IMR-90 (cell line): Measurements from ENCODE around the gene SIGLEC7. TPM values are rescaled to one million over a fixed set of nuclear protein-coding genes. Genes with fewer than 3 reads are reported as not detected.

Experiments used
- ATAC-seq: fragments of 200-7000 bp; cut with Tn5 transposase; 2 replicates; pipeline ENCODE4 v1.9.1; 2020; ENCODE audit warnings: low read depth, mild to moderate bottlenecking, moderate library complexity
- BruUV-seq: library from RNA; stranded (reverse); fragments of 400-500 nt; replicated peaks from 2 replicates; lab custom pipeline; 2021; lab: Mats Ljungman, UMichigan
- CTCF ChIA-PET: fragments of 300-600 bp; formaldehyde crosslinking; extraction: SDS; loops from one replicate; lab custom pipeline; 2021; ENCODE audit warnings: antibody characterized with exemption; lab: Yijun Ruan, JAX
- POLR2A ChIA-PET: fragments of 300-600 bp; sonication (Branson Sonifier 250); formaldehyde crosslinking; loops from one replicate; lab custom pipeline; 2022; ENCODE audit warnings: antibody characterized with exemption; ENCODE audit not compliant: unreplicated experiment; lab: Charles Lee
- DNase-seq: peaks from one replicate; pipeline ENCODE4 v3.0.0; 2013
- H2AFZ ChIP-seq: replicated peaks from 2 replicates; pipeline ENCODE3; 2013; ENCODE audit warnings: low read length, mild to moderate bottlenecking; ENCODE audit not compliant: poor library complexity
- H2AK5ac ChIP-seq: 2 replicates; pipeline ENCODE4 v1.6.1; 2013; ENCODE audit warnings: low read depth, low read length, inconsistent platforms
- H2AK9ac ChIP-seq: replicated peaks from 2 replicates; pipeline ENCODE3; 2013; ENCODE audit warnings: mild to moderate bottlenecking, low read depth, low read length, moderate library complexity; ENCODE audit not compliant: poor library complexity
- H2BK120ac ChIP-seq: 2 replicates; pipeline ENCODE4 v1.6.1; 2013; ENCODE audit warnings: low read depth, low read length, inconsistent platforms
- H2BK15ac ChIP-seq: 3 replicates; pipeline ENCODE4 v1.6.1; 2013; ENCODE audit warnings: low read depth, low read length, inconsistent platforms
- H2BK20ac ChIP-seq: 2 replicates; pipeline ENCODE4 v1.6.1; 2013; ENCODE audit warnings: low read depth, mild to moderate bottlenecking, inconsistent platforms, low read length, moderate library complexity
- H2BK5ac ChIP-seq: 2 replicates; pipeline ENCODE4 v1.6.1; 2013; ENCODE audit warnings: mild to moderate bottlenecking, low read depth, low read length, inconsistent platforms; ENCODE audit not compliant: poor library complexity, severe bottlenecking
- H3K14ac ChIP-seq: replicated peaks from 2 replicates; pipeline ENCODE4 v1.6.1; 2013; ENCODE audit warnings: low read depth, low read length, inconsistent platforms
- H3K18ac ChIP-seq: 2 replicates; pipeline ENCODE4 v1.6.1; 2013; ENCODE audit warnings: low read depth, low read length, control low read depth
- H3K23ac ChIP-seq: 2 replicates; pipeline ENCODE4 v1.6.1; 2013; ENCODE audit warnings: low read depth, low read length, inconsistent platforms
- H3K27ac ChIP-seq: 2 replicates; pipeline ENCODE4 v1.5.1; 2013; ENCODE audit warnings: mild to moderate bottlenecking, control low read depth, low read length; ENCODE audit not compliant: insufficient read depth
- H3K27me3 ChIP-seq: 2 replicates; pipeline ENCODE4 v1.6.1; 2013; ENCODE audit warnings: low read length; ENCODE audit not compliant: control insufficient read depth, insufficient read depth
- H3K36me3 ChIP-seq: 2 replicates; pipeline ENCODE4 v1.6.1; 2013; ENCODE audit warnings: low read length, mixed read lengths; ENCODE audit not compliant: control insufficient read depth, insufficient read depth
- H3K4ac ChIP-seq: 2 replicates; pipeline ENCODE4 v1.6.1; 2013; ENCODE audit warnings: low read depth, low read length, inconsistent platforms
- H3K4me1 ChIP-seq: 2 replicates; pipeline ENCODE4 v1.6.1; 2013; ENCODE audit warnings: low read length, mixed read lengths; ENCODE audit not compliant: control insufficient read depth, insufficient read depth
- H3K4me2 ChIP-seq: 2 replicates; pipeline ENCODE4 v1.6.1; 2013; ENCODE audit warnings: low read depth, mild to moderate bottlenecking, control low read depth, low read length, moderate library complexity
- H3K4me3 ChIP-seq: 2 replicates; pipeline ENCODE4 v1.5.1; 2013; ENCODE audit warnings: low read depth, mild to moderate bottlenecking, control low read depth, low read length, moderate library complexity; ENCODE audit not compliant: insufficient read depth
- H3K56ac ChIP-seq: 2 replicates; pipeline ENCODE4 v1.6.1; 2013; ENCODE audit warnings: low read length, inconsistent platforms; ENCODE audit not compliant: insufficient read depth; ENCODE audit errors: extremely low read depth
- H3K79me1 ChIP-seq, 2 experiments: 2 replicates each; pipeline ENCODE4 v1.6.1; 2013; ENCODE audit warnings: low read length in 2 of 2, inconsistent platforms in 1 of 2, low read depth in 1 of 2
- H3K9ac ChIP-seq: 2 replicates; pipeline ENCODE4 v1.6.1; 2013; ENCODE audit warnings: low read depth, low read length, control low read depth
- H3K9me1 ChIP-seq: 2 replicates; pipeline ENCODE4 v1.6.1; 2013; ENCODE audit warnings: low read length, inconsistent platforms; ENCODE audit not compliant: insufficient read depth
- H3K9me3 ChIP-seq: 2 replicates; pipeline ENCODE4 v1.6.1; 2013; ENCODE audit warnings: low read length; ENCODE audit not compliant: control insufficient read depth, insufficient read depth
- H4K20me1 ChIP-seq: 2 replicates; pipeline ENCODE4 v1.6.1; 2013; ENCODE audit warnings: low read length, inconsistent platforms; ENCODE audit not compliant: insufficient read depth
- H4K5ac ChIP-seq: 2 replicates; pipeline ENCODE4 v1.6.1; 2013; ENCODE audit warnings: mild to moderate bottlenecking, low read depth, low read length, control low read depth
- H4K8ac ChIP-seq, 2 experiments: 2 replicates each; pipeline ENCODE4 v1.6.1; 2013; ENCODE audit warnings: low read depth in 2 of 2, low read length in 2 of 2, control low read depth in 1 of 2, inconsistent platforms in 1 of 2
- H4K91ac ChIP-seq: 2 replicates; pipeline ENCODE4 v1.6.1; 2013; ENCODE audit warnings: low read depth, low read length, inconsistent platforms; ENCODE audit not compliant: insufficient read depth
- BHLHE40 ChIP-seq: fragments of 150-350 bp; IDR thresholded peaks from 2 replicates; pipeline ENCODE4 v1.6.1; 2016; ENCODE audit warnings: mild to moderate bottlenecking, low read depth, low read length
- CTCF ChIP-seq: conservative IDR thresholded peaks from 2 replicates; pipeline ENCODE4 v1.5.1; 2012; ENCODE audit warnings: mild to moderate bottlenecking, low read depth, low read length, improper control_type of control experiment
- RAD21 ChIP-seq: IDR thresholded peaks from 2 replicates; pipeline ENCODE4 v1.6.1; 2012; ENCODE audit warnings: low read length, improper control_type of control experiment
- RCOR1 ChIP-seq: IDR thresholded peaks from 2 replicates; pipeline ENCODE4 v1.6.1; 2012; ENCODE audit warnings: mild to moderate bottlenecking, low read length, improper control_type of control experiment; ENCODE audit not compliant: insufficient replicate concordance
- WGBS, 2 experiments: methylation state at CpG; one replicate each; pipeline versions ENCODE4 v1.1.5 to v1.1.7; 2013; ENCODE audit warnings: missing lambda C conversion rate in 2 of 2; ENCODE audit not compliant: insufficient read length in 1 of 2; ENCODE audit errors: extremely low coverage in 2 of 2; 5-methylcytosine and 5-hydroxymethylcytosine counted together
- dilution Hi-C: fragments of 300-500 bp; cut with HindIII; formaldehyde crosslinking; loops from one replicate; pipeline ENCODE4 v1.14.3; 2018; ENCODE audit warnings: low sequenced_read_pairs; ENCODE audit not compliant: unreplicated experiment
- in situ Hi-C: fragments of 300-500 bp; cut with MboI; formaldehyde crosslinking; loops from 3 replicates; pipeline ENCODE4 v1.14.3; 2019; ENCODE audit warnings: low sequenced_read_pairs, inconsistent platforms, mixed read lengths
- intact Hi-C: fragments of 100-400 bp; cut with micrococcal nuclease; formaldehyde crosslinking; loops from 2 replicates; pipeline ENCODE4 v1.10.0; 2022
- polyA plus RNA-seq, 3 experiments: library from polyadenylated mRNA; depleted of rRNA; stranded (reverse); fragments of >200 nt; gene quantifications; 2 replicates each; pipeline ENCODE4 v1.2.3, GENCODE V29; 2012; ENCODE audit warnings: low replicate concordance in 1 of 3
- total RNA-seq: library from RNA; depleted of rRNA; stranded (reverse); fragments of >200 nt; gene quantifications from 2 replicates; pipeline ENCODE4 v1.2.3, GENCODE V29; 2012
- TF ChIP-seq, protein P1 (sequence below): fragments of 150-350 bp; IDR thresholded peaks from 2 replicates; pipeline ENCODE4 v1.6.1; 2016; ENCODE audit warnings: low read depth, mild to moderate bottlenecking, low read length, moderate library complexity, borderline replicate concordance

SIGLEC7 gene
- total and polyA plus RNA-seq, 2 of the 4 experiments (the other 2 are of a cell fraction): not detected

- dilution Hi-C loops: no loop called here
- no peak for DNase-seq
- H3K23ac ChIP-seq: no peak overlapping the region
Observed at GRCh38 chr19:51100601-51101000, 41.5 kb upstream of the SIGLEC7 start.

More at GRCh38 chr19:51100601-51101000, 41.5 kb upstream of the SIGLEC7 start:
- H3K4me2 ChIP-seq: no peak overlapping the region
- no peak overlapping the region for H2BK15ac ChIP-seq
- no peak overlapping the region for H4K91ac ChIP-seq
- no peak overlapping the region for H2BK120ac ChIP-seq
- ChIA-PET CTCF (interaction anchor here (0.6 kb wide), 1 partner anchor 179 kb away, joined by 3 read pairs; no protein-coding TSS in a partner anchor), POLR2A (no interaction called here)
- no peak overlapping the region for H2AK9ac ChIP-seq
- TF ChIP-seq RAD21: no peak
- TF ChIP-seq, protein P1, sequence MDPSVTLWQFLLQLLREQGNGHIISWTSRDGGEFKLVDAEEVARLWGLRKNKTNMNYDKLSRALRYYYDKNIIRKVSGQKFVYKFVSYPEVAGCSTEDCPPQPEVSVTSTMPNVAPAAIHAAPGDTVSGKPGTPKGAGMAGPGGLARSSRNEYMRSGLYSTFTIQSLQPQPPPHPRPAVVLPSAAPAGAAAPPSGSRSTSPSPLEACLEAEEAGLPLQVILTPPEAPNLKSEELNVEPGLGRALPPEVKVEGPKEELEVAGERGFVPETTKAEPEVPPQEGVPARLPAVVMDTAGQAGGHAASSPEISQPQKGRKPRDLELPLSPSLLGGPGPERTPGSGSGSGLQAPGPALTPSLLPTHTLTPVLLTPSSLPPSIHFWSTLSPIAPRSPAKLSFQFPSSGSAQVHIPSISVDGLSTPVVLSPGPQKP: no peak
- TF ChIP-seq RCOR1: no peak
- TF ChIP-seq BHLHE40: no peak
- TF ChIP-seq CTCF: no peak
- no peak overlapping the region for H3K4me3 ChIP-seq
- H2AFZ ChIP-seq: no peak overlapping the region
- in situ Hi-C loops (no loop called here), intact Hi-C loops (loop anchor here (10.0 kb wide), 2 partner anchors 296 to 376 kb away; partner anchors contain the start of gene CLEC11A)
- no TSS peak for BruUV-seq
- no CpG with 5 or more reads among the region's 3 CpGs for WGBS, 2 experiments
- H3K9me3 ChIP-seq: no peaks in the 10 kb centered on the region
- H3K27ac ChIP-seq: no peak overlapping the region
- H4K5ac ChIP-seq: no peak overlapping the region
- no peaks in the 10 kb centered on the region for H3K27me3 ChIP-seq
- H3K56ac ChIP-seq: no peak overlapping the region
- H3K9ac ChIP-seq: no peak overlapping the region
- H2AK5ac ChIP-seq: no peak overlapping the region
- no peak for ATAC-seq
- H2BK20ac ChIP-seq: no peak overlapping the region
- H3K9me1 ChIP-seq: no peaks in the 10 kb centered on the region; the same call in 1 of the 2 replicates
- H3K14ac ChIP-seq: no peak overlapping the region
- H4K20me1 ChIP-seq: peaks cover 22% of the 10 kb centered on the region
- no peak overlapping the region for H3K4ac ChIP-seq
- no peaks in the 10 kb centered on the region for H3K4me1 ChIP-seq
- H4K8ac ChIP-seq: no peak overlapping the region
- H3K36me3 ChIP-seq: peaks cover 26% of the 10 kb centered on the region
- no peak overlapping the region for H3K18ac ChIP-seq
- no peak overlapping the region for H2BK5ac ChIP-seq
- peaks cover 11 to 47% of the 10 kb centered on the region in 2 experiments for H3K79me1 ChIP-seq
